HTERT RPE-1 (cell line): ENCODE measurements around the gene SOX2.

Experiments
- in situ Hi-C: fragments of 300-500 bp; cut with MboI; formaldehyde crosslinking; loops from 4 replicates; pipeline ENCODE4 v1.14.3; 2020; ENCODE audit warnings: low sequenced_read_pairs

Gene SOX2

GRCh38 chr3:181704421-181705085, 7.2 kb upstream of the SOX2 start:
- in situ Hi-C loops: no loop called here

GRCh38 chr3:181705086-181705480, 6.6 kb upstream of the SOX2 start:
- in situ Hi-C loops: no loop called here

DNA sequence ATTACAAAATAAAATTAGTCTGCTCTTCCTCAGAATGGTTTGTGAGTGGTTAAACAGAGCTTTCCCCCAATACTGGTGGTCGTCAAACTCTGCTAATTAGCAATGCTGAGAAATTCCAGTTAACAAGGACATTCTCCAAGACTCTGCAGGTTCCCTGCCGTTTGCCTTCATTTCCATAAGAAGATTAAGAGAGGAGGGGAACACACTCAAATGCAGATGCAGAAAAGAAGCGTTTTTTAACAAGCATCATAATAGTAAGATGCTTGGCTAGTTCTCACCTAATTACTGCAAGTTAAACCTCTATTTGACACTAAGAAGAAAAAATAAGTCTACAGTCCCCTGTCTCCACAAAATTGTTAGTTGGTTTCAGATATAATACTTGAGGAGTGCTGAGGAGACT, 3.7 kb upstream of the SOX2 start:
- in situ Hi-C loops: no loop called here

DNA sequence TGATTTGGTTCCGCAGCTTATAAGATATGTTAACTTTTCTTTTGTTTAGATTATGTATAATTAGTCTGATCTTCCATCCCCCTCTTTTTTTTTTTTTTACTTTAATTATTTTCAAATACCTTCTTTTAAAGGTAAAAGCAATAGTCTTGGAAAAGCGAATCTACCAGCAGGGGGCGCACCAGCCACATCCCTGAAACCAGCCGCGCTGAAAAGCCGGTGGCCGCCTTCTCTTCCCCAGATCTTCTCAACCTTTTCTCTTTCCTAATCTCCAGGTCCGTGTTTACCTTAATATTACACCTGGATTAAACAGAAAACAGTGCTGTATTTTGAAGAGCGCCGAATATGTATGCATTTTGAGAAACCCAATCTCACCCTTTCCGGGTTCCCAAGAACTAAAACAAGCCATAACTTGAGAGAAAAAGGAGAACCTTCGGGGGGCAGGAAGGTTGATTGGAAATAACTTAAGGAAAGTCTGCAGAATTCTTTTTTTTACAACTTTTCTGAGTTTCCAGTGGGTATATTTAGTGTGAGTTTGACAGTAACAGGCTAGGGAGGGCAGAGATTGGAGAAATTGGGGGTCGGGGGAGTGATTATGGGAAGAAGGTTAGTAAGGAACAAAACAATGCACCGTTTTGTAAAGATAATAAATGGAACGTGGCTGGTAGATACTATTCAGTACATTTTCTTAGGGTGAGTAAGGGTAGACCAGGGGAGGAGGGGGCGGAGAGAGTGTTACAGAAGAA, 2.0 kb upstream of the SOX2 start:
- in situ Hi-C loops: no loop called here

DNA sequence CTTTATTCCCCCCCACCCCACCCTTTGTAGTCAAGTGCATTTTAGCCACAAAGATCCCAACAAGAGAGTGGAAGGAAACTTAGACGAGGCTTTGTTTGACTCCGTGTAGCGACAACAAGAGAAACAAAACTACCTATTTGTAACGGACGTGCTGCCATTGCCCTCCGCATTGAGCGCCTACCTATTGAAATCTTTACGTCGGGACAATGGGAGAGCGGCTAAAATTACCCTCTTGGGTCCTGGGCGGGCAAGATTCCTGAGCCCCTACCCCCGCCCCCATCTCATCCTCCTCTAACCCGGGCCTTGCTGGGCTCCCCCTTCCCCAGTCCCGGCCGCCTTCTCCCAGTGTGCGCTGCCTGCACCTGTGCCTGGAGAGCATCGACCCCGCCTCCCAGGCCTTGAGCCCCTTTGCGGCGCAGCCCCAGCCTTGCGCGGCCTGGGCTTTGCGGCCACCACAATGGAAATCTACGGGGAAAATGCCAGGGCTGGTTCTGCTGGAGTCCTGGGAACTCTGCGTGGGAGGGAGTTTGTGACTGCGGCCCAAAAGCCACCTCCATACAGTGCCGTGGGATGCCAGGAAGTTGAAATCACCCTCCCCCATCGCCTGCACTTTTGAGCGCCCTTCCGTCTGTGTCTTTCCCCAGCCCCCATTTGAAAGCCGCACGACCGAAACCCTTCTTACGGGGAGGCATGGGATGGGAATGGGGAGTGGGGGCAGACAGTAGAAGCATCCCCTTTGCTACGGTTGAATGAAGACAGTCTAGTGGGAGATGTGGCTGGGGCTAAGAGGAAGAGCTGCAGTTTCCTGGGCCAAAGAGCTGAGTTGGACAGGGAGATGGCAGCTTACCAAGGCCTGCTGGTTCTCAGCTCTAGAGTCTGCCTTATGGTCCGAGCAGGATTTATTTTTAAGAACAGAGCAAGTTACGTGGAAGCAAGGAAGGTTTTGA, 1.1 kb upstream of the SOX2 start:
- in situ Hi-C loops: no loop called here

DNA sequence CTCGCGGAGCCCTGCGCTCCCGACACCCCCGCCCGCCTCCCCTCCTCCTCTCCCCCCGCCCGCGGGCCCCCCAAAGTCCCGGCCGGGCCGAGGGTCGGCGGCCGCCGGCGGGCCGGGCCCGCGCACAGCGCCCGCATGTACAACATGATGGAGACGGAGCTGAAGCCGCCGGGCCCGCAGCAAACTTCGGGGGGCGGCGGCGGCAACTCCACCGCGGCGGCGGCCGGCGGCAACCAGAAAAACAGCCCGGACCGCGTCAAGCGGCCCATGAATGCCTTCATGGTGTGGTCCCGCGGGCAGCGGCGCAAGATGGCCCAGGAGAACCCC, 464 bp downstream of the SOX2 start:
- in situ Hi-C loops: no loop called here

- in situ Hi-C loops: no loop called here
These were observed 991 bp downstream of the SOX2 start for GRCh38 chr3:181712553-181713279.

GRCh38 chr3:181713280-181713647, 1.5 kb downstream of the SOX2 start:
- in situ Hi-C loops: no loop called here

GRCh38 chr3:181713676-181714612, 2.2 kb downstream of the SOX2 start:
- in situ Hi-C loops: no loop called here

- in situ Hi-C loops: no loop called here
These were observed 4.0 kb downstream of the SOX2 start for GRCh38 chr3:181715571-181716340.

DNA sequence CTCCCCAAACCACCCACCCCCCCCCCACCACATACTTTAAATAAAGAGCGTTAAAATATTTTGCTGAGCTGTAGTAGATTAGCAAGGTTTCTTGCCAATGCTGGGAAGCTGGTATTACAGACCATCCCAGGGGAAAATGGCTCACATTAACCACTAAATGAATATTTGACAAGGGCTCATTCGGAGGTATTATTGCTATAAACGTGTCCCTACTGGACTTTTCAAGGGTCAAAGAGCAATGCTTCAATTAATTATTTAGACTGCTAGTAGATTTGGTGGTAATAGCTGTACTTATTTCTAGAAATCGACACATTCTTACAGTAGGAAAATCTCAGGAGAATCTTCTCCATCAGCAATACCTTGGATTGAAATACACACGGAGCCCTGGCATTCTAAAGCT, 5.2 kb downstream of the SOX2 start:
- in situ Hi-C loops: no loop called here

DNA sequence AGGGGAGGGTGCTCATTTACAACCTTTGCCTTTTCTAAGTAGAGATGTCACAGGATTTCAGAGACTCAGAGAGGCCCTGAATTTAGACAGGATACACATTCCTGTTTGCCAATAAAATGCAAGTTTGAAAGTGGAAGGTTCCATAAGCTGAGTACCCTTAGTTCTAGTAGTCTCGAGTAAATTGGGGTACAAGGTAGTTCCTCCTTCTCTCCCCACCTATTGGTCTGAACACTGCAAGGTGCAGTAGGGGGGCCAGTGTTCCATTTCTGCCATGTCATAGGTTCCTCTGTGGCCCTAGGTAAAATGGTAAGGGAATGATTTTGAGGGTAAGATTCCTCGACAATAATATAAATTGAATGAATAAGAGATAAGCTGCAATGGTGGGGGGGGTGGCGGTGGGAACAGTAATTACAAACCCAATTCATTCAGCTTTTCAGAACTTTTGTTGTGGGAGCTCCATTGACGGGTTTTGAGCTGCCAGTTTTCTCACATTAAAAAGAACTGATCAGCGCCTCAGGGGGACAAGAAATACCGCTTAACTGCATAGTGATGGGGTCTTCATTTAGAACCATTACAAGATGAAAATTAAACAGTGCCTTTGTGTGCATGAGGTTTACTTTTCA, 5.9 kb downstream of the SOX2 start:
- in situ Hi-C loops: no loop called here

DNA sequence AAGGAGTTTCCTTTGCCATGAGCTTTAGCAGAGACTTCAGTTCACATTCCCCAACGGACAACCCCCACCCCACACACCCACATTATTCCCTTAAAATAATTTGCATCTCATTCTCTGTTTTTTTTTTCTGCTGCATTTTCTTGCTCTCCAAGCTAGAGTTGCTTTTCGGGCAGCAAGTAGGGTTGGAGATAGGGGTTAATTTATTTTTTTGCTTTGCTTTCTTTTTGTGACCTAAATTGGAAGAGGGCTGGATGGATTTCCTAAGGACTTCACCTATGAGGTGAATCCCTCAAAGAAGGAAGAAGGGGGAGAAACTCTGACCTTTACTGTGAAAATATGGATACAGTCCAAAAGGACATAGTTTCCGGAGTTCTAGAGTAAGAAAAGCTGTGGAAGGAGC, 6.6 kb downstream of the SOX2 start:
- in situ Hi-C loops: no loop called here

GRCh38 chr3:181718987-181719911, 7.5 kb downstream of the SOX2 start:
- in situ Hi-C loops: no loop called here

DNA sequence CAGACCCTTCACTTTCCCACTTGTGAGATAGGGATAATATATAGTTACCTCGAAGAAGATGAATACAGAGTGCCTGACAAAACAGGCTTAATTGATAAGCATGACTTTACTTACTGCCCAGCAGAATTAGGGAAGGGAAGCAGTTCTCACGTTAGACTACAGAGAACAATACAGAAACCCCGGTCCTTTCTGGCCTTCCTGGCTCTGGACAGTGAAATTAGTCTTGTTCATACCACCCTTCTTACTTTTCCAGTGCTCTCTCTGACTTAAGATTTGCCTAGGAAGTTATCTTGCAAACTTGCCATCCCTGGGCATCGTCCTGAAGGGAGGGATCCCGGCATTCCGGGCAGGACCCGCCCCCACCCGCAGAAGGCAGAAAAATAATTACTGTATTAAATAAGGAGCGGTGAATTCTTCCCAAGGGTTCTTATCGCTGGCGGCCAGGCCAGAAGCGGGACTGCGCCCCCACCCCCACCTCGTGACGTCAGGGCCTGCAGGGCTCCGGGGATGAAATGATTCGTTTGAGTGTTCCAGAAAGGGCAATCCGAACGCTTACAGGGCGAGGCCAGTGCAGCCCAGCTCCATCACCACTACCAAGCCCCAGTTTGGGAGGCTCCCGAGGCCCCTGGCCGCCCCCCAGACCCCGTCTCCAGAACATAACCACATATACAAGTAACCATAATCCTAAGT, 8.4 kb downstream of the SOX2 start:
- in situ Hi-C loops: no loop called here

- in situ Hi-C loops: no loop called here
These were observed 9.5 kb downstream of the SOX2 start for GRCh38 chr3:181721046-181721875.
